Adipose tissue (tissue), 3 donors: Measurements from ENCODE around the gene MCC. TPM values are rescaled to one million over a fixed set of nuclear protein-coding genes. Genes with fewer than 3 reads are reported as not detected.

Experiments
- H3K27ac ChIP-seq: one replicate; pipeline ENCODE4 v1.5.1; 2013; ENCODE audit warnings: low read depth, low read length
- WGBS, 3 donors: extraction: QIAGEN DNeasy Blood & Tissue Kit; methylation state at CpG; one replicate each; pipeline ENCODE4 v1.1.7; 2013; 5-methylcytosine and 5-hydroxymethylcytosine counted together
- polyA plus RNA-seq, 3 donors: library from polyadenylated mRNA; stranded (reverse); fragments of 200-250 nt; gene quantifications; one replicate each; pipeline ENCODE4 v1.2.3, GENCODE V29; 2013
- donor health status: healthy with polysubstance abuse.
- donor health status: Bipolar disorder and iron deficiency.
- donor health status: healthy.

The MCC gene
- polyA plus RNA-seq, 3 donors: 2.2 to 8.0 (median 8.0) TPM

- 84 to 88% (median 84%) methylated on average over 2 of the region's 2 CpGs for WGBS, 3 donors
- H3K27ac ChIP-seq: no peak overlapping the region
Measured at GRCh38 chr5:113163328-113163727, 324.9 kb downstream of the MCC start.

- H3K27ac ChIP-seq: no peak overlapping the region
- WGBS, 3 donors: 47 to 56% (median 48%) methylated on average over 3 of the region's 3 CpGs
Measured at GRCh38 chr5:113162770-113163169, 325.5 kb downstream of the MCC start.

GRCh38 chr5:113162208-113162607 is 326.0 kb downstream of the MCC start:
- no peak overlapping the region for H3K27ac ChIP-seq
- 67 to 72% (median 69%) methylated on average over 3 of the region's 3 CpGs for WGBS, 3 donors

GRCh38 chr5:113161806-113162205 is 326.4 kb downstream of the MCC start:
- 76 to 91% (median 83%) methylated on average over 6 of the region's 6 CpGs for WGBS, 3 donors
- H3K27ac ChIP-seq: no peak overlapping the region

GRCh38 chr5:113157886-113158285 is 330.4 kb downstream of the MCC start:
- 90 to 96% (median 95%) methylated on average over 4 of the region's 4 CpGs for WGBS, 3 donors
- no peak overlapping the region for H3K27ac ChIP-seq

GRCh38 chr5:113156271-113156877 is 331.9 kb downstream of the MCC start:
- 49 to 82% (median 76%) methylated on average over 5 of the region's 5 CpGs for WGBS, 3 donors
- no peak overlapping the region for H3K27ac ChIP-seq

GRCh38 chr5:113153512-113154097 is 334.6 kb downstream of the MCC start:
- H3K27ac ChIP-seq: no peak overlapping the region
- WGBS, 3 donors: 35 to 88% (median 76%) methylated on average over 1 of the region's 1 CpG

- 91 to 100% (median 94%) methylated on average over 2 of the region's 2 CpGs for WGBS, 3 donors
- H3K27ac ChIP-seq: no peak overlapping the region
Measured at GRCh38 chr5:113152380-113152740, 335.9 kb downstream of the MCC start.

- WGBS, 3 donors: 81 to 91% (median 87%) methylated on average over 8 of the region's 8 CpGs
- H3K27ac ChIP-seq: no peak overlapping the region
Measured at GRCh38 chr5:113151641-113152379, 336.4 kb downstream of the MCC start.

GRCh38 chr5:113150821-113151220 is 337.4 kb downstream of the MCC start:
- H3K27ac ChIP-seq: no peak overlapping the region
- 90 to 95% (median 93%) methylated on average over 7 of the region's 7 CpGs for WGBS, 3 donors

- H3K27ac ChIP-seq: no peak overlapping the region
- 71 to 79% (median 77%) methylated on average over 2 of the region's 2 CpGs for WGBS, 3 donors
Measured at GRCh38 chr5:113150221-113150620, 338.0 kb downstream of the MCC start.

- whole genome bisulfite sequencing, 3 donors: 71 to 89% (median 86%) methylated on average over 7 of the region's 7 CpGs
- H3K27ac ChIP-seq: no peak overlapping the region
Measured at GRCh38 chr5:113147537-113147936, 340.7 kb downstream of the MCC start.

GRCh38 chr5:113147101-113147508 is 341.1 kb downstream of the MCC start:
- H3K27ac ChIP-seq: no peak overlapping the region
- 47 to 59% (median 49%) methylated on average over 4 of the region's 4 CpGs for WGBS, 3 donors

GRCh38 chr5:113145757-113146387 is 342.4 kb downstream of the MCC start:
- 1 to 63% (median 55%) methylated on average over 1 of the region's 1 CpG for WGBS, 3 donors
- H3K27ac ChIP-seq: no peak overlapping the region

GRCh38 chr5:113142186-113142585 is 346.1 kb downstream of the MCC start:
- no peak overlapping the region for H3K27ac ChIP-seq
- WGBS, 3 donors: 94 to 96% (median 95%) methylated on average over 4 of the region's 4 CpGs

GRCh38 chr5:113140837-113141671 is 347.2 kb downstream of the MCC start:
- H3K27ac ChIP-seq: no peak overlapping the region
- 65 to 72% (median 69%) methylated on average over 9 of the region's 9 CpGs for WGBS, 3 donors

- 91 to 95% (median 91%) methylated on average over 3 of the region's 3 CpGs for WGBS, 3 donors
- H3K27ac ChIP-seq: no peak overlapping the region
Measured at GRCh38 chr5:113133211-113133975, 354.9 kb downstream of the MCC start.

GRCh38 chr5:113132564-113132963 is 355.7 kb downstream of the MCC start:
- no peak overlapping the region for H3K27ac ChIP-seq
